NK-92 (cell line): ENCODE measurements around the gene THOC1.

ENCODE experiments used
- DNase-seq: peaks from one replicate; lab custom pipeline; 2025; ENCODE audit not compliant: unreplicated experiment; lab: John Stamatoyannopoulos, UW

The THOC1 gene

DNA sequence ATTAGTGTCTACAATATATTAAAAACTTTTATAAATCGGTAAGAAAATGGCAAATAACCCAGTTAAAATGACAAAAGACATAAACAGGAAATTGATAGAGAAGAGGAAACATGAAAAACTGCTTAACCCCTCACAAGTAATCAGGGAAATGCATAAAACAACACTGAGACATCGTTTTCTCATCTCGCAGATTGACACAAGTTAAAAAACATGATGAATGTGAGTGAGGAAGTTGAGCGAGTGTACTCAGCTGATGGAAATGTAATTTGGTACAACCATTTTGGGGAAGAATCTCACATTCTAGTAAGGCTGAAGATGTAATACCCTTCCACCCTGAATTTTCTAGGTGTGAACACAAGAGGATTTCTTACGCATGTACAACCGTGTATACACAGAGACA lies 18.0 kb upstream of the THOC1 start:
- no peak for DNase-seq

DNA sequence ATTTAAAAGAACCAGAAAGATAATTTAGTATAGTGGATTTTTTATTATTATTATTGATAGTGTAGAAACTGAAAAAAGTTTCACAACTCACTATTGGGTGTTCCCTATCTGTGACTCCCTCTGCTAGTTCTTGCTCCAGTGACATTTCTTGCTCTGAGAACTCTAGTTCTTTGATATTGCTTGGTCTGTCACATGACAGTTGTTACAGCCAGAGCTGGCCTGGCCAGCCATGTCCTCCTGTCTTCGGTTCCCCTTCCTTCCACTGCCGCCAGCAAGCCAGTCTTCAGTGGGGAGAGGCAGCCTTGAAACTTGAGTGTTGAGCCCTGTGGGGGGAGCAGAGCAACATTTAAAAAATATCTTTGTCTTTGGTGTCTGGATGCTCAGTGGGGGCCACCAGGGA lies 7.6 kb upstream of the THOC1 start:
- no peak for DNase-seq

DNA sequence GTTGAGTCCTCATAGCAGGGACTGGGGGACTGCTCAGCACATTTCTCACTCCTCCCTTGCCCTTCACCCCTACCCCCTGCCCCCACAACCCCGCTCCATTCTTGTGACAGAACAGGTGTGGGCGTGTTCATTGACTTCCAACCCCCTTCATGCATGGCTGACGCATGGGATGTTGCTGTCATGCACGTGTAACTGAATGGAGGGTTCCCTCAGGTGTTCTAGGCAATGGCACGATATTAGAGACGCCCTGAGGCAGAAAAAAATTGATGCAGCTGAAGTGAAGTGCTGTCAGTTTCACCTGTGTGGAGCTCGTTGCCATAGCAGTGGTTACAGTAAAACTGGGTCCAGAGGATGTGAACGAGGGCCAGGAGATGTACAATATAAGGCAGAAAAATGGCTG lies 6.5 kb upstream of the THOC1 start:
- no peak for DNase-seq

DNA sequence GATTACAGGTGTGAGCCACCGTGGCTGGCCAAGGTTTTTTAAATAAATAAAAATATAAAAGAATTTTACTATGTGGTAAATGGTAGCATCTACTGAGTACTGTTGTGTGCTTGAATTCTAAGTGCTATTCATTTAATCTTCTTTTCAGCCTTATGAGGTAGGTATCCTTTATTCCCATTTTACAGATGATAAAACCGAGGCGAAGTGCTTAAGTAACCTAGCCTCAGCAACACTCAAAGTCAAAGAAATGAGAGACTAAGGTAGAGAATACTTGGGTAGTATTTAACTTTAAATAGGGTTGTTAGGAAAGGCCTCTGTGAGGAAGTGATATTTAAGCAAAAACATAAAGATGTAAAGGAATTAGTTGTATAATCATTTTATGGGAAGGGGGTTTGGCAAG lies 5.7 kb upstream of the THOC1 start:
- no peak for DNase-seq

DNA sequence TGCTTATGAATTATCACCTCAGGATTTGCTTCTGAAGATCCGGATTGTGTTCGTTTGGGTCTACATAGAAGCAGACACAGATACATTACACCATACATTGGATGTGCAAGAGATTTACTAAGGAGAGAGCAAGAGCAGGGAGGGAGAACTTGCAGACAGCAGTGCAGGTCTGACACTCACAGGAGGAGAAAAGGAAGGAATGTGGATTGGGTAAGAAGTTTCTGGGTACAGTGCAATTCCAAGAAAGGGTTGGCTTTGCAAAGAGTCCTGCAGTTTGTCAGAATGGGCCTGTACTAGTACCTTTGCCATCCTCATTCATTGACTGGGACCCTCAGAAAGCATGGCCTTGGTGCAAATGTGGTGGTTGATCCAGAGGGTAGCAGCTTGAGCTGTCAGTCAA lies 4.8 kb upstream of the THOC1 start:
- no peak for DNase-seq

DNA sequence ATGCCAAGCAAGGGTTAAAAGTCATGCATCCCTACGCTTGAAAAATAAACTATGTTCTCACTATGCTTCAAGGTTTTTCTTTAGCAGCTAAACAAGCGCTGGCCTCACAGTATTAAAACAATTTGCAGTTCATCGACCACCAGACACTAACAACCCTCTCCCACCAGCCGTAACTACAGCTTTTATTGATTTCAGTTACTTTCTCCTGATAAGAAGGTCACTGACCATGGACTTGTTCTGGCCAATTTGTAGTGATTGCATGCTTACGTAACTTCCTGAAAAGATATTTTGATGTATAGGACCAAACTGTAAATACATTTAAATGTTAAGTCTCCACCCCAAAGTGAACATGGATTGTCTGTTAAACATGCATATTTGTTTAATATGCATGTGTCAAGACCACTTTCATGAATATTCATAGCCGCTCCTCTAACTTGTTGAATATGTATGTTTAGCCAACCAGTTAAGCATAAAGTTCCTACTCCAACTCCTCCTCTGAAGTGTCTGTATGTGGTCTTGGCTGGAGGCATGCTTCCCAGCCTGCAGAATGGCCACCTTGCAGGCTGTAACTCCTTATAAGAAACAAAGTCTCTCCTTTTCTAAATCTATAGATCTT lies 1.7 kb upstream of the THOC1 start:
- no peak for DNase-seq

DNA sequence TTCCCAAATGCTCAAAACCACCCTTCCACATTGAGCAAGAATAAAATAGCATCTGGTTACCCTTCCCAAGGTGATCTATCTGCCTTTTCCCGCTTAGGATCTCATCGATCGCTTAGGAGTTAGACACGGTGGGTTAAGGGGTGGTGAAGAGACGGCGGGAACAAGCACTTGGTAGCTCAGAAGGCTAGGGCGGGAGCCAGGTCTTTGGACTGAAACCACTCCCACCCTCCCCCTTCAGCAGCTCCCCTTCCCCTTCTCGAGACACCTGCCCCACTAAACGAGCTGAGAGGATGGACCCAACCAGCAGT lies 513 bp downstream of the THOC1 start:
- no peak for DNase-seq

DNA sequence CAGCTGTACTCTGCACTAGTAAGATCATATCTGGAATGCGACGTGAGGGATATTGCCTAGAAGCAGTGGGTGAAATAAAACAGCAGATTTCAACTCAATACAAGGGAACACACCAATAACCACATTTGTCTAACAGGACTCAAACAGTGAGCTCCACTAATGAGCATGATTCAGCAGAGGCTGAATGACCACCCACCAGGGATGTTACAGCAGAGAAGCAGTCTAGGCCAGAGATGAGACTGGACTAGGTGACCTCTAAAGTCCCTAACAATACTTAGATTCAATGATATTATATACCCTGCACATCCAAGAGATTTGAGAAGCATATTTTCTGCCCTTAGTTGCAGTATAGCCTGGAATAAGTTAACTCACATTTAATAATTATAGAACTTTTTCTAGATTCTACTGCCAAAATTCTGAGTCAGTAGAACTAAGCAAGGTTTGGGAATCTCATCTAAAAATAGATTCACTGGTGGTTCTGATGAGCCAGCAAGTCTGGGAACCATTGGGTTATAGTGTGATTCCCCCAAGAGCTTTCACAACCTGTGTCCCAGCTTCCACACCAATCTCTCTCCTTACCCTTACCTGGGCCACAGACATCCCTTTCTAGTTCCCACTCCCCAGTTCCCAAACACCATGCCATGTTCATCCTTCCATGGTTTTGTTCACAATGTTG lies 6.3 kb downstream of the THOC1 start:
- DNase-seq: no peak

DNA sequence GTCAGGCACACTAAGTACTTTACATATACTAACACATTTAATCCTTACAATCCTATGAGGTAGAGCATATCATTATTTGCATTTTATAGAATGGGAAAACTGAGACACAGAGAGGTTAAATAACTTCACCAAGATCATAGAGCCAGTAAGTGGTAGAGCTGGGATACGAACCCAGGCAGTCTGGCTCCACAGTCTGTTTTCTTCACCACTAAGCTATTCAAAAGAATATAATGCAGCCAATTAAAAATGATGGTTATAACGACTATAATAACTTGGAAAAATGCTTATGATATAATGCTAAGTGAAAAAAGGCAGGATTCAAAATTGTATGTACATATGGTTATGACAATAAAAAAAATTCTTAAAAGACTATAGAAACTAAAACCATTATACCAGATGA lies 7.3 kb downstream of the THOC1 start:
- DNase-seq: no peak

DNA sequence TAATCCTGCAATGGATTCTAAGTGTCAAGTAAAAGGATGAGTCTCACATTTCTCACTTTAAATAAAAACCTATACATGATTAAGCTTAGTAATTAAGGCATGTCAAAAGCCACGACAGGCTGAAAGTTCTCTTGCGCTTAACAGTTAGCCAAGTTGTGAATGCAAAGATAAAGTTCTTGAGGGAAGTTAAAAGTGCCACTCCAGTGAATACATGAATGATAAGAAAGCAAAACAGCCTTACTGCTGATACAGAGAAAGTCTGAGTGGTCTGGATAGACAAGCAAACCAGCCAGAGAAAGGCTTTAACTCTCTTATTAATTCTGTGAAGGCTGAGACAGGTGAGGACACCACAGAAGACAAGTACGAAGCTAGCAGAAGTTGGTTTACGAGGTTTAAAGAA lies 12.7 kb downstream of the THOC1 start:
- DNase-seq: no peak

DNA sequence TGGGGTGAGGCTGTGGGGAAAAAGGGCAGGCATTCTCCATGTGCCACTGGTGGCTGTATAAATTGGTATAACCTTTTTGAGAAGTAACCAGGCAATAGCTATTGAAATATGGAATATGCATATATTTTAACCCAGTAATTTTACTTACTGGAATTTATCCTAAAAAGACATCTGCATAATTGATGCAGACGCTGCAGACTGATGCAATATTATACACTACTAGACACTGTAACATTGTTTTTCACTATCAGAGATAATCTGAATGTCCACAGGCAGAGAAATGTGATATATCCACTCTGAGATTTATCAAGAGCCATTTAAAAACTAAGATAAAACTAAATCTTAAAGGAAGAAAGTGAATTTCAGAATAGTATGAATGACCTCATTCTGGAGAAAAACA lies 14.7 kb downstream of the THOC1 start:
- DNase-seq: no peak

DNA sequence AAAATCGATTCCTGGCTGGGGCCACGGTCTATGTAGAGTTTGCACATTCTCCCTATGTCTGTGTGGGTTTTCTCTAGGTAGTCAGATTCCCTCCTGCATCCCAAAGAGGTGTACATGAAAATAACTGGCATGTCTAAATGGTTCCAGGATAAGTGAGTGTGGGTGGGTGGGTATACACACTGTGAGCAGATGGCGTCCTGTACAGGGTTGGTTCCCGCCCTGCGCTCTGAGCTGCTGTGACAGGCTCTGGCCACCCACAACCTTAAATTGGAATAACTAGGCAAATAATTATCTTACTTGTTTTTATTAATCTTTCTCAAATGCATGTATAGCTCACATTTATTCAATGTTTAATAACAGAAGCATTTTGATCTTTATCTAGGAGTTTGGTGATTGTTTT lies 16.3 kb downstream of the THOC1 start:
- DNase-seq: no peak

DNA sequence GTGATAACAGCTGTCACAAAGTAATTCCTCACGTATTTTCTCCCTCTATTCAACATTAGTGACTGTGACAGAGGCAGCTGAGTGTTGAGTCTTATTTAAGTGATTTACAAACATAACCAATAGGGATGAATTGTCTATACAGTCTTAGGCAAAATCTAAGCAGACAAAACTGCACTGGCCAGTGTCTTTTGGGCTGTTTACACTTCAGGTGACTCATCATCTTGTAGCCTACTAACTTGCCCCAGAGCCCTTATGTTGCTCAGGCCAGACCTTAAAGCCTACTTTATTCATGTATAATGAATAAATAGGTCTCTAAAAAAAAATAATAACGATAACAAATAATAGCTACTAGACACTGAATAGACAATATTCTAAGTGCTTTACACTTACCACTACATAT lies 17.2 kb downstream of the THOC1 start:
- no peak for DNase-seq

DNA sequence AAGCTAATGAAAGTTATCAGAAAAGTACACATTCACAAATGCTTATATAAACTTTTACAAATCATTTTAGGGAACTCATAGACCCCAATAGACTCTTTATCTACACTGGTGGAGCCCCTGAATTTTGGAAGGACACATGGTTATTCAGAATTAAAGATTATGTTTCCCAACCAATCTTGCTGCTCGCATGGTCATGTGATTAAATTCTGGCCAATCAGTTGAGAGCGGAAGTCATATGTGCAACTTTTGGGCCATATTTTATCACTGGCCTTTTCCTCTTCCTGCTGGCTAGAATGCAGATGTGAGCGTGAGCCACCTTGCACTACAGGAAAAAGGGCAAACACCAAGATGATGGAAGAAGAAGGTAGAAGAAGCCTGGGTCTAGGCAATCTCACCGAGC lies 19.8 kb downstream of the THOC1 start:
- DNase-seq: no peak

DNA sequence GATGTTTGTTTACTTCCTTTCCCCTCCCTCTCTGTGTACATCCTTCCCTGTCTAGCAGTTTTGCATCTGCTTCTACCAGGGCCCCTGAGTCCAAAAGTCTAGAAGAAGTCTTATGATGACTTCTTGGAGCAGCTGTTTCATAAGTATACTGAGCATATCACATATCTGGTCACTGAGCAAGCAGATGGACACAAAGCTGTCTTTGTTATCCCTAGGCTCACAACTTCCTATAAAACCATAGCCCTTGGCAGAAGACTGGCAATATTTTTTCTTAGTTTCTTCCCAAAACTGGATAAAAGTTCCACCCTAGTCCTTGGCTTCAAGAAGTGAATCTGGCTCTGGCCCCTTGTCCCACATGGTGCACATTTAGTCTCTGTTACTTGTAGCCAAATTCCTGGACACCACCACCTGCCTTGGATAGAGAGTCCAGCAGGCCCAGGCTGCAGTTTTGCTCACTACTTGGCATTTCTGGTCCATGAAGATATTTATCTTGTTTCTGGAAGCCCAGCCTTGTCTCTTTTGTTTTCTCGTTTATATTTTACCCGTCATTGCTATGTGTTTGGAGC lies 22.5 kb downstream of the THOC1 start:
- DNase-seq: no peak

DNA sequence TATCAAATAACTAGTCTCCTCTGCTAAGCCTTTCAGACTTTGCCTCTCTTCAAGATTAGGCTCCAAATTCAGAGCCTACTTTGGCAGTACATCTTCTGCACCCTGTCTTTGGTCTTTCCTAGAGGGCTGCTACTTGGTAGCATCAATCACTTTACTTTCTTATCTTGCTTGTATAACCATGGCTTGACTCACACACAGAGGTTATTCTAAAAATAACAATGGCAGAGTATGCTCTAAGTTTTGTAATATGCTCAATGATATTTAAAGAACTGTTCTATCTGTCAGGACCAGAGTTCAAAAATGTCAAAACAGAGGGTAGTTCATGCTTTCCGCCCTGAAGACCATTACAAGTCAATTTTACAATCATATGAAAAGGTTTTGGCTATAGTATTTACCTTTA lies 27.7 kb downstream of the THOC1 start:
- no peak for DNase-seq

DNA sequence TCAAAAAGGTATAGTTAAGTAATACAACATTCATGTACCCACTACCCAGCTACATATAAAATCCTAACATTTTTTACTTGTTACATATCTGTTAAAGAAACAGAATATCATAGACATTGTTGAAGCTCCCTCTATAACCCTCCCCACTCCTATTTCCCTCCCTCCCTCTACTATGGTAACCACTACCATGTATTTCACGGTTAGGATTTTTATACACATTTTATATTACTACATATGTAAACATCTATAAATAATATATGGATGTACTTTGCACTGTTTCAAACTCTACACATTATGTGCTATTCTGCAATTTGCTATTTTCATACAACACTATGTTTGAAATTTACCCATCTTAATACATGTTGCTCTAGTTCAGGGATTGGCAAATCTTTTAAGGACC lies 36.3 kb downstream of the THOC1 start:
- no peak for DNase-seq

DNA sequence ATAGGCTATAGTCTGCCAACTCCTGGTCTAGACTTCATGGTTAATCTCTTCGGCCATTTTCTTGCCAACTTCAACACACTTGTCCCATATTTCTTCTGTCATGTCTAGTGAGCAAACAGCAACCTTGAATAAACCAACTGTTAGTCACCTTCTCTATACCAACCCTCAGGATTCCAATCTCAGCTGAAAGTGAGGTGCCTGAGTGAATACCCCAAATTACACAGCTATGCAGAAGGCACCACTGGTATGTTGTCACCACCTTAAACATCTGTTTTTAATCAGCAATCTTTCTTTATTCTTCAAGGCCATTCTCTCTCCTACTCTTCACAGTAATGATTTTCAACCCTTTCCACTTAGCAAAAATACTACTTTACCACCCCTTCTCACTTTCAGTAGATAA lies 39.3 kb downstream of the THOC1 start:
- no peak for DNase-seq

DNA sequence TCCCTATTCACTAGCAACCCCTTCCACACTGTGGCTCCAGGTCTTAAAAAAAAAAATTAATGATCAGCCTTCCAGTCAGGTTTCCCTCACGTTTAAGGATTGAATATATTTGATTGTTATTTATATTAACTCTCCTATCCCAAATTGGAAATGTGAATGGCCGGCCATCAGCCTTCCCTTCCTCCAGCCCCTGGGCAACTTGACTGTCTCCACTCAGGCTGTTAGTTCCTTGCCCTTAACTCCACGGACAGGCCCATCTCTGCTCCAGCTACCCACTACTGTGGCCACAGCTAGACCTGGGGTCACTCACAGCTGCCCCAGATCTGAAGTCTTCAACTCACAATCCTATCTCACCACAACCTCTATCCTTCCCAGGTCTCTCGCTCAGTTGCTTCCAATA lies 39.9 kb downstream of the THOC1 start:
- no peak for DNase-seq

DNA sequence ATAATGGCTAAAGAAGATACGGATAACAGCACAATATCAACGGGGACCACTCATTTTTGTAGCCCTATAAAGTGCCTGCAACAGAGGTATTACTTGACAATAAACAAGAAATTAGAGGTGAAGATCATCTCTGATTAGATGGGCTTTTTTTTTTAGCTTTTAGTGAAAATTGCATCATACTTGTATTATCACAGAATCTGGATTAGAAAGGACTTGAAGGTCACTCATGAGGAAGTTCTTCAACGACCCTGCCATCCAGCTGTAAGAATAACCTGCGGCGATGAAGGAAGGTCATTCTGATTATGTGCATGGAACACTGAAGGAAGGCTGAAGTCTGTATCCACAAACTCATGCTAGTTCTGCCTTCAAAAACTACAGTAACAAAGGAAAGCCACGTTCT lies 40.5 kb downstream of the THOC1 start:
- no peak for DNase-seq

DNA sequence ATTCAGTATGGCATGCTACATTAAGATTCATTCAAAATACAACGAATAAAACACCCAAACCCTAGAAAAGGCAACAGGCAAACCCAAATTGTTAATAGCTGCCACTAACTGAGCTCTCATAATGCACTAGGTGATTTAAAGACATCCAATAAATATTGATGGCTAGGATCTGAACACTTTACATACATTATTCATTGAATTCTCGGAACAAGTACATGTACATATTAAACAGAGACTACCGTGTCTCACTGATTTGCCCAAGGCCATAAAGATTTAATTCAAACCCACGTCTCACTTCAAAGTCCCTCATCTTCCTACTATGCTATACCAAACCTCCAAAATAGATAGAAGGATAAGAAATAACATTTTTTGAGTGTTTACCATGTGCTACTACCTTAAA lies 42.1 kb downstream of the THOC1 start:
- DNase-seq: no peak

DNA sequence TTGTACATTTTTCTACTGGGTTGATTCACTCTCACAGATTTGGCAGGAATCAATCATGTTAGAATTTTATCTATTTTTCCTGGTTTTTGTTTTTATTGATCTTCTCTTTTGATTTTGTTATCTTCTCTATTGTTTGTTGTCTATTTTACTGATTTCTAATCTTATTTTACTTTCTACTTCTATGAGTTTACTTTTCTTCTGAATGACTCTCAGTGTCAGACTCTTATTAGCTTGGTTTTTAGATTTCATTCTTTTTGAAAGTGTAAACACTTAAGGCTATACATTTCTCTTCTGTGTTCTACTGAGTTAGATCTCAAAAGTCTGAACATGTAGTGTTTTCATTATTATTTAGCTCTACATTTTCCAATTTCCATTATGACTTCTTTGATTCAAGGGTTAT lies 47.1 kb downstream of the THOC1 start:
- no peak for DNase-seq
